HG03442 (cell line): ENCODE results near the gene PRSS27.

Experiments
- ATAC-seq: cut with Tn5 transposase; IDR thresholded peaks from one replicate; pipeline ENCODE4 v1.9.1; 2021; ENCODE audit warnings: mild to moderate bottlenecking, moderate library complexity; ENCODE audit not compliant: unreplicated experiment

Gene PRSS27

GRCh38 chr16:2720064-2720457, at the start of gene PRSS27:
TSS of gene PRSS27 (minus strand) at chr16:2720224. CDS start at chr16:2720160, 64 bp downstream.
- ATAC-seq, result no peak

- no peak for ATAC-seq
Observed at GRCh38 chr16:2769675-2770056, 49.6 kb upstream of the PRSS27 start.

DNA sequence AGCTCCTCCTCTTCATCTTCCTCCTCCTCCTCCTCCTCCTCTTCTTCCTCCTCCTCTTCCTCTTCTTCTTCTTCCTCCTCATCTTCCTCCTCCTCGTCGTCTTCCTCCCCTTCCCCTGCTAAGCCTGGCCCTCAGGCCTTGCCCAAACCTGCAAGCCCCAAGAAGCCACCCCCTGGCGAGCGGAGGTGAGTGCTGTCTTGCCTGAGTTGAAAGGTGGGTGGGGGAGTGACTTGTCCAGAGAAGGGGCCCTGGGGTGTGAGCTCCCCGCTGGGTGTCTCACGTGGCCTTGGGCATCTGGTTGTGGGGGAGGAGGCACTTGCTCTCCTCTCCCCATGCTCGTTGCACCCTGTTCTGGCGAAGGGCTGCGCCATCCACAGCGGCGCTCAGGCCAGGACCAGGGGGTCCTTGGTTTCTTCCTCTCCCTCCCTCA, 49.1 kb upstream of the PRSS27 start:
- ATAC-seq, result no peak

GRCh38 chr16:2768403-2769089, 48.5 kb upstream of the PRSS27 start:
- ATAC-seq, result no peak

DNA sequence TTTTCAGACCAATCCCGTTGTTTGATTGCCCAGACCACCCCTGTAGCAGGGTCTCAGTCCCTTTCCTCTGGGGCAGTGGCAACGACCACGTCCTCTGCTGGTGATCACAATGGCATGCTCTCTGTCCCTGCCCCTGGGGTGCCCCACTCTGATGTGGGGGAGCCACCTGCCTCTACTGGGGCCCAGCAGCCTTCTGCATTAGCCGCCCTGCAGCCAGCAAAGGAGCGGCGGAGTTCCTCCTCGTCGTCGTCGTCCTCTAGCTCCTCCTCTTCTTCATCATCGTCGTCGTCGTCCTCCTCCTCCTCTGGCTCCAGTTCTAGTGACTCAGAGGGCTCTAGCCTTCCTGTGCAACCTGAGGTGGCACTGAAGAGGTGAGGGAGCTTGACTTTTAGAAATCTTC, 47.9 kb upstream of the PRSS27 start:
- no peak for ATAC-seq

- ATAC-seq, result no peak
Observed at GRCh38 chr16:2767140-2767731, 47.2 kb upstream of the PRSS27 start.

DNA sequence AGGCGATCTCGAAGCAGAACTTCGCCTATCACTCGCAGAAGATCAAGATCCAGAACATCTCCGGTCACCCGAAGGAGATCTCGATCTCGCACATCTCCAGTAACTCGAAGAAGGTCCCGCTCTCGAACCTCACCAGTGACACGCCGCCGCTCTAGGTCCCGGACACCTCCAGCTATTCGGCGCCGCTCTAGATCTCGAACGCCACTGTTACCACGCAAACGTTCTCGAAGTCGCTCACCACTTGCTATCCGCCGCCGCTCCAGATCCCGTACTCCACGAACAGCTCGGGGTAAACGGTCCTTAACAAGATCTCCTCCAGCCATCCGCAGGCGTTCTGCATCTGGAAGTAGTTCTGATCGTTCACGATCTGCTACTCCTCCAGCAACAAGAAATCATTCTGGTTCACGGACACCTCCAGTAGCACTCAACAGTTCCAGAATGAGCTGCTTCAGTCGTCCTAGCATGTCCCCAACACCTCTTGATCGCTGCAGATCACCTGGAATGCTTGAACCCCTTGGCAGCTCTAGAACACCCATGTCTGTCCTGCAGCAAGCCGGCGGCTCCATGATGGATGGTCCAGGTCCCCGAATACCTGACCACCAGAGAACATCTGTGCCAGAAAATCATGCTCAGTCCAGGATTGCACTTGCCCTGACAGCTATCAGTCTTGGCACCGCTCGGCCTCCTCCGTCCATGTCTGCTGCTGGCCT, 46.6 kb upstream of the PRSS27 start:
- ATAC-seq, result no peak

- no peak for ATAC-seq
Observed at GRCh38 chr16:2765462-2766404, 45.7 kb upstream of the PRSS27 start.

GRCh38 chr16:2764718-2765117, 44.7 kb upstream of the PRSS27 start:
- no peak for ATAC-seq

DNA sequence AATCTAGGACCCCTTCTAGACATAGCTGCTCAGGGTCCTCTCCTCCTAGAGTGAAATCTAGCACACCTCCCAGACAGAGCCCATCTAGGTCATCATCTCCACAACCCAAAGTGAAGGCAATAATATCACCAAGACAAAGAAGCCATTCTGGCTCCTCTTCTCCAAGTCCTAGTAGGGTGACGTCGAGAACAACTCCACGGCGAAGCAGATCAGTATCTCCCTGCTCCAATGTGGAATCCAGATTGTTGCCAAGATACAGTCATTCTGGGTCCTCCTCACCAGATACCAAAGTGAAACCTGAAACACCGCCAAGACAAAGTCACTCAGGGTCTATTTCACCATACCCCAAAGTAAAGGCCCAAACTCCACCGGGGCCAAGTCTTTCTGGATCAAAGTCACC, 43.1 kb upstream of the PRSS27 start:
- no peak for ATAC-seq

DNA sequence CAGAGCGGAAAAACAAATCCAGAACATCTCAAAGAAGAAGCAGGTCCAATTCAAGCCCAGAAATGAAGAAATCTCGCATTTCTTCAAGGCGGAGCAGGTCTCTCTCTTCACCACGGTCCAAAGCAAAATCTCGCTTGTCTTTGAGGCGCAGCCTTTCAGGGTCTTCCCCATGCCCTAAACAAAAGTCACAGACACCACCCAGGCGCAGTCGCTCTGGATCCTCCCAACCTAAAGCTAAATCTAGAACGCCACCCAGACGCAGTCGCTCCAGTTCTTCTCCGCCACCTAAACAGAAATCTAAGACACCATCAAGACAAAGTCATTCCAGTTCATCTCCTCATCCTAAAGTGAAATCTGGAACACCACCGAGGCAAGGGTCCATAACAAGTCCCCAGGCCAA, 42.7 kb upstream of the PRSS27 start:
- ATAC-seq, result no peak

GRCh38 chr16:2761886-2762583, 42.0 kb upstream of the PRSS27 start:
- ATAC-seq, result no peak

DNA sequence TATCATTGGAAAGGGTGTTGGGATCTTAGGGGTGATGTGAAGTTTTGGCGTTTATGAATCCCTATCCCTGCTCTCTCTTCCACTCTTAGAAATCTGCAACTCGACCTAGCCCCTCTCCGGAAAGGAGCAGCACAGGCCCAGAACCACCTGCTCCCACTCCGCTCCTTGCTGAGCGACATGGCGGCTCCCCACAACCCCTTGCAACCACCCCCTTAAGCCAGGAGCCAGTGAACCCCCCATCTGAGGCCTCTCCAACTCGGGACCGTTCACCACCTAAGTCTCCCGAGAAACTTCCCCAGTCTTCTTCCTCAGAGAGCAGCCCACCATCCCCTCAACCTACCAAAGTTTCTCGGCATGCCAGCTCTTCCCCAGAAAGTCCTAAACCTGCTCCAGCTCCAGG, 41.4 kb upstream of the PRSS27 start:
- no peak for ATAC-seq

GRCh38 chr16:2757344-2757743, 37.3 kb upstream of the PRSS27 start:
- ATAC-seq, result no peak

GRCh38 chr16:2756288-2757015, 36.4 kb upstream of the PRSS27 start:
- no peak for ATAC-seq

DNA sequence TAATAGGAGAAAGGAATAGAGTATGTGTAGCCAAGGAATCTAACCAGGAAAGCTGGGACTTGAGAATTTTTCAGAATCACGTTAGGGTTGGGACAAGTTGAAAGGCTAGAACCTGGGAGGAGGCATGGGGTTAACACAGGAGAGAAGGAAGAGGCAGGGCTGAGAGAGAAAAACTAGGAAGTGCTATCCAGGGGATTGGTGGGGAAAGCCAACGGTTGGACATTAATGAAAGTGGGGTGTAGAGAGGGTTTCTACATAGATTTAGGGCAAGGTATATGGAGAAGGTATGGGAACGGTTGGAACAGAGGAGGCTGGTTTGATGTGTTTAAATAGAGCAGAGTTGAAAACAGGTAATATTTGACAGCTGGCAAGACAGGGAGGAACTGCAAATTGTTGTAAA, 35.1 kb upstream of the PRSS27 start:
- ATAC-seq, result no peak

DNA sequence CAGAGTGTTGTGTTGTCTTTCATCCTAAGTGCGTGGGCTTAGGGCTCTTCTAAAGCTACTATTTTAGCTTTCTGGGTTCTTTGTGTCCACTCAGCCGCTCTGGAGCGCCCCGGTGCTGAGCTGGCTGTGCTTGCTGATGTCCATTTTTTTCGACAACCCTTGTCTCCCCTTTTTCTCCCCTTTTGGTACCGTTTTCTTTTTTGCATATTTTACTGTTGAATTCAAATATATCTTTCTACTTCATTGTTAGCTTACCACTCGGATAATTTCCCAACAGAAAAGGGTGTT, 33.7 kb upstream of the PRSS27 start:
- no peak for ATAC-seq

DNA sequence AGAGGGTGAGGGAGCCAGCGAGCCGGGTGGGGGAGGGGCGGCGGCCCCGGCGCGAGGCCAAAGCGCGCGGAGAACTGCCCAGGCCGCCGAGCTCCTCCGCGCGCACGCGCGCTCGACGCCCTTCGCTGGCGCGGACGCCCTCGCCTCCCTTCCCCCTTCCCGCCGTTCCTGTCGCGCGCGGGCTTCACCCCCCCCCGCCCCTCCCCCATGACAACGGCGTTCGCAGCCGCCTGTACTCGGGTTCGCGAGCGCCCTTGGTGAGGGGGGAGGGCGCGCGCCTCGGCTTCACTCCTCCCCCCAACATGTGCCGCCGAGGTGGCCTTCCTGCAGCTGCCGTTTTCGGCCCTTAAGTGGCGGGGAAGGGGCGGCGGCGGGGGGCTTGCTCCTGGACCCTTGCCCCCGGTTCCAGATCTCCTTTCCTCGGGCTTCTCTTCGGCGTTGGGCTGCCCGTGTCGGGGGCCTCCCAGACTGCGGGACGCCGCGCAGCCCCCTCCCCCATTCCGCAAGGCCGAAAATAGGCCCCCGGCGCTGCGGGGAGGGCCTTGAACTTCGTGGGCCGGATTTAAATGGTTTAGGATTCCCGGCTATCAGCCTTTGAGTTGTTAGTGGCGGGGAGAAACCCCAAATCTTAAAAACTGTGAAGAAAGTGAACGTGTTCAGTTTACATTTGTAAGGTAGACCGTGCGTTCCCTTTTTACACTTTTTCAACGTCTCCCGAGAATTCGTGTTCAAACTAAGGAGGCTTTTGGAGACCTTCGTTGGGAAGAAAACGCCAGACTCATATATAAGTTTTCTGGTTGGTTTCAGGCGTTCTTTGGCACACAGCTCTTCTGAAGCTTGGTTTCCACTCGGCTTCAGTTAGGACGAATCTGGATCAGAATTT, 33.1 kb upstream of the PRSS27 start:
- peak; percentile 34 for ATAC-seq
